OCI-LY7 (cell line): Measurements from ENCODE around the gene LGI4.

Source experiments
- CTCF ChIP-seq: fragments of 200-600 bp; sonication (generic); conservative IDR thresholded peaks from 2 replicates; pipeline ENCODE4 v1.5.1; 2014; ENCODE audit warnings: mild to moderate bottlenecking, antibody characterized with exemption, low read length, moderate library complexity, mixed read lengths
- EZH2phosphoT487 ChIP-seq: fragments of 200-600 bp; sonication (generic); IDR thresholded peaks from 2 replicates; pipeline ENCODE4 v1.6.1; 2018; ENCODE audit warnings: low read depth, borderline replicate concordance, mild to moderate bottlenecking, mixed run types, antibody characterized with exemption, low read length, moderate library complexity, mixed read lengths

- TF ChIP-seq CTCF (no peak), EZH2phosphoT487 (no peak)
Observed at GRCh38 chr19:35095667-35096368, 39.0 kb downstream of the LGI4 start.
